ENCODE data around the gene AURKB. TPM values are rescaled to one million over a fixed set of nuclear protein-coding genes. Genes with fewer than 3 reads are reported as not detected.

AURKB gene
- total and polyA plus RNA-seq, 2 of the 13 experiments (the other 11 are each of a cell fraction or from before 2014, with no cell fraction given): 29.5 to 75.3 TPM

GRCh38 chr17:8220783-8221662 is 10.6 kb upstream of the AURKB start (continued):
- TF ChIP-seq TRAFD1 (CRISPR knock-in tag; IDR thresholded peaks at IDR 0.05; ENCODE audit: borderline replicate concordance) (no peak), TOPORS (CRISPR knock-in tag; IDR thresholded peaks at IDR 0.05) (peak; percentile 86; the same call in 1 of the 2 replicates), NCOA1 (CRISPR knock-in tag; IDR thresholded peaks at IDR 0.05) (0 out of 2 replicates have a peak, but pooled peaks have one; percentile 57), ETV6 (CRISPR knock-in tag; conservative IDR thresholded peaks at IDR 0.05) (no peak), ZNF556 (CRISPR knock-in tag; IDR thresholded peaks at IDR 0.05; ENCODE audit: borderline replicate concordance) (no peak), ZBTB25 (CRISPR knock-in tag; IDR thresholded peaks at IDR 0.05) (peak; percentile 49; the same call in 1 of the 2 replicates), ZNF550 (CRISPR knock-in tag; IDR thresholded peaks at IDR 0.05; ENCODE audit: borderline replicate concordance) (no peak), ZFP1 (CRISPR knock-in tag; IDR thresholded peaks at IDR 0.05) (0 out of 2 replicates have a peak, but pooled peaks have one; percentile 57), TFDP2 (CRISPR knock-in tag; IDR thresholded peaks at IDR 0.05) (0 out of 2 replicates have a peak, but pooled peaks have one; percentile 46), ZSCAN31 (CRISPR knock-in tag; IDR thresholded peaks at IDR 0.05; ENCODE audit: low read depth) (0 out of 2 replicates have a peak, but pooled peaks have one; percentile 51), AGO2 (optimal IDR thresholded peaks at IDR 0.05; ENCODE audit: low read depth, low read length) (no peak), RBM39 (IDR thresholded peaks at IDR 0.05; ENCODE audit: low read depth, low read length, poor library complexity, severe bottlenecking) (peak; percentile 32), FIP1L1 (IDR thresholded peaks at IDR 0.05; ENCODE audit: borderline replicate concordance, insufficient read depth, low read depth, low read length) (no peak), SP140L (CRISPR knock-in tag; IDR thresholded peaks at IDR 0.05; ENCODE audit: borderline replicate concordance) (no peak), ZNF766 (CRISPR knock-in tag; IDR thresholded peaks at IDR 0.05; ENCODE audit: borderline replicate concordance) (no peak), PLSCR1 (CRISPR knock-in tag; IDR thresholded peaks at IDR 0.05; ENCODE audit: borderline replicate concordance) (no peak), ZNF598 (CRISPR knock-in tag; IDR thresholded peaks at IDR 0.05; ENCODE audit: borderline replicate concordance) (no peak), JUND (CRISPR knock-in tag; IDR thresholded peaks at IDR 0.05) (no peak; the same call in 1 of the 2 replicates), RNF219 (CRISPR knock-in tag; IDR thresholded peaks at IDR 0.05) (no peak), NR0B2 (CRISPR knock-in tag; IDR thresholded peaks at IDR 0.05) (no peak)

Measured in HepG2 (cell line).